Measurements from ENCODE around the gene RNASET2. TPM values are rescaled to one million over a fixed set of nuclear protein-coding genes. Genes with fewer than 3 reads are reported as not detected.

RNASET2 gene
- total RNA-seq, 4 donors from 2014 or later, result 57.9 to 115 (median 103) TPM

DNA sequence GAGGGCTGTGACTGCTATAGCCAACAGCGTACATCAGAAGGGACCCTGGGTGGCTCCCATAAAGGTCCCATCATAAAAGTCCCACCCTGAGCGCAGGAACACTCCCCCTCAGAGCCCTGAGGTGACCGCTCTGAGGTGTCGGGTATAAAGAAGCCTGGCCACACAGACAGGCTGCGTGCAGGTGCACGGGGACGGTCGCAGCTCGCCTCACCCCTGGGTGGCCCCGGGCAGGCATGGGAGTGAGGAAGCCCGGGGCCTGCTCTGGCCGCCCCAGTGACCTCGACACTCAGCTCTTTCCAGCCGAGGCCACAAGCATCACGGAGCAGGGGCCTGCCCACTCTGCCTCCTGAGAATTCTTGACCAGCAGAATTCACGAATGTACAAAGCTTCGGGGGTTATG, 14.4 kb upstream of the RNASET2 start:
- 72 to 94% methylated on average over 12 to 17 of the region's 17 CpGs for WGBS, 2 donors
- DNase-seq (ENCODE audit: low spot score in 2 of 2), result no peak
- peaks cover 0 to 3% (median 0%) of the 10 kb centered on the region in 3 donors for H3K36me3 ChIP-seq
- TF ChIP-seq, protein P1, sequence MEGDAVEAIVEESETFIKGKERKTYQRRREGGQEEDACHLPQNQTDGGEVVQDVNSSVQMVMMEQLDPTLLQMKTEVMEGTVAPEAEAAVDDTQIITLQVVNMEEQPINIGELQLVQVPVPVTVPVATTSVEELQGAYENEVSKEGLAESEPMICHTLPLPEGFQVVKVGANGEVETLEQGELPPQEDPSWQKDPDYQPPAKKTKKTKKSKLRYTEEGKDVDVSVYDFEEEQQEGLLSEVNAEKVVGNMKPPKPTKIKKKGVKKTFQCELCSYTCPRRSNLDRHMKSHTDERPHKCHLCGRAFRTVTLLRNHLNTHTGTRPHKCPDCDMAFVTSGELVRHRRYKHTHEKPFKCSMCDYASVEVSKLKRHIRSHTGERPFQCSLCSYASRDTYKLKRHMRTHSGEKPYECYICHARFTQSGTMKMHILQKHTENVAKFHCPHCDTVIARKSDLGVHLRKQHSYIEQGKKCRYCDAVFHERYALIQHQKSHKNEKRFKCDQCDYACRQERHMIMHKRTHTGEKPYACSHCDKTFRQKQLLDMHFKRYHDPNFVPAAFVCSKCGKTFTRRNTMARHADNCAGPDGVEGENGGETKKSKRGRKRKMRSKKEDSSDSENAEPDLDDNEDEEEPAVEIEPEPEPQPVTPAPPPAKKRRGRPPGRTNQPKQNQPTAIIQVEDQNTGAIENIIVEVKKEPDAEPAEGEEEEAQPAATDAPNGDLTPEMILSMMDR (IDR thresholded peaks at IDR 0.05), result no peak
- TF ChIP-seq EP300 (IDR thresholded peaks at IDR 0.05) (no peak), POLR2A (IDR thresholded peaks at IDR 0.05) (no peak)
- H3K4me3 ChIP-seq, result no peak overlapping the region
- H3K27me3 ChIP-seq, result no peaks in the 10 kb centered on the region
- H3K27ac ChIP-seq, result no peak overlapping the region
- H3K9me3 ChIP-seq, result no peaks in the 10 kb centered on the region
- H3K4me1 ChIP-seq, result no peaks in the 10 kb centered on the region

DNA sequence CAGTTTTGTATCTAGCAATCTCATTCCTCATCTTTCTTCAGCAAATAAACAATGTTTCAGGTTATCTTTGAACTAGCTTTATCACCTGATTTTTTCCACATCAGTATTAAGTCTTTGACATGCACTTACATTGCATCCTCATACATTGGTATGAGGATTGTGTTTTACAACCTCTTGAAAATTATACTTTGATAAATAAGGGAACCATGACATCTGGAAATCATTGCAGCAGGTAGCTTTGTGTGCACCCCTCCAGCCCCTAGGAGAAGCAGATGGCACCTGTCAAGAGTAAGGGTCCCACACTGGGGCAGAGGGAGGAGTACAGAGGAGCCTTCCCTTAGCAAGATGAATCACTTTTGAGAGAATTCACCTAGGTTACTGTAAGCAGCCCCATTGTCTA, 13.7 kb upstream of the RNASET2 start:
- no peak for DNase-seq (ENCODE audit: low spot score in 2 of 2)
- H3K27ac ChIP-seq, result no peak overlapping the region

DNA sequence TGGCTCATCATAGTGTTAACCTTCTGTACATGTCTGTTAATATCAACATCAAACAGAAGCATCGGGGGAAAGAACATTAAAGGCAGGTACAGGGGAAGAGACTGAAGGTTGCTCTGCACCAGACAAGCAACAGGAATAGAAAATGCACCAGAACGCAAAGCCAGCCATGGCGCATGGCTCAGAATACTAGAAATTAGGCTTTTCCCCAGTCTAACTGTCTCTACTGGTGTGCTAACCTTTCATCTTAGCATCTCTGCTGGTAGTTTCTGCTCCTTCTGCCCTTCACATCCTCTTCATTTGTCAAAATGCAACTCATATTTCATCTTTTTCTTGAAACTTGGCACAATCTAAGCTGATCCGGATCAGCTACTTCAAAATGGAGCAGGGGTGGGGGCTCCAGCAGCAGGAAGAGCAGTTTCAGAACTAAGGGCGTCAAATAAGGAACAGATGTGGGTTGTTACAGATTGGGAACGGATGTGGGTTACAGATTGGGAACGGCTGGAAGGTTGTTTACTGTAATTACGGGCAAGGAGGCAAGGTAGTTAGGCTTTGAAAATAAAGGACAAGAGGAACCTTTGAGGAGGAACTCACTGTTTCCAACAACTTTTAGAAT, 13.1 kb upstream of the RNASET2 start:
- DNase-seq (ENCODE audit: low spot score in 2 of 2), result no peak
- Histone ChIP-seq H3K9me3 (no peaks in the 10 kb centered on the region), H3K27ac (no peak overlapping the region), H3K27me3 (no peaks in the 10 kb centered on the region), H3K4me1 (no peaks in the 10 kb centered on the region), H3K36me3 (peaks cover 0 to 3% (median 0%) of the 10 kb centered on the region in 3 donors), H3K4me3 (no peak overlapping the region)
- TF ChIP-seq EP300 (IDR thresholded peaks at IDR 0.05), result no peak
- no peak for TF ChIP-seq POLR2A (IDR thresholded peaks at IDR 0.05)
- TF ChIP-seq, protein P1 (IDR thresholded peaks at IDR 0.05), result no peak
- 62 to 70% methylated on average over 8 of the region's 8 CpGs for WGBS, 2 donors

More for the DNA sequence above, 13.7 kb upstream of the RNASET2 start:
- peaks cover 0 to 3% (median 0%) of the 10 kb centered on the region in 3 donors for H3K36me3 ChIP-seq
- H3K27me3 ChIP-seq, result no peaks in the 10 kb centered on the region
- H3K9me3 ChIP-seq, result no peaks in the 10 kb centered on the region
- H3K4me1 ChIP-seq, result no peaks in the 10 kb centered on the region
- TF ChIP-seq, protein P1 (IDR thresholded peaks at IDR 0.05), result no peak
- no peak for TF ChIP-seq POLR2A (IDR thresholded peaks at IDR 0.05)
- no peak for TF ChIP-seq EP300 (IDR thresholded peaks at IDR 0.05)
- H3K4me3 ChIP-seq, result no peak overlapping the region

DNA sequence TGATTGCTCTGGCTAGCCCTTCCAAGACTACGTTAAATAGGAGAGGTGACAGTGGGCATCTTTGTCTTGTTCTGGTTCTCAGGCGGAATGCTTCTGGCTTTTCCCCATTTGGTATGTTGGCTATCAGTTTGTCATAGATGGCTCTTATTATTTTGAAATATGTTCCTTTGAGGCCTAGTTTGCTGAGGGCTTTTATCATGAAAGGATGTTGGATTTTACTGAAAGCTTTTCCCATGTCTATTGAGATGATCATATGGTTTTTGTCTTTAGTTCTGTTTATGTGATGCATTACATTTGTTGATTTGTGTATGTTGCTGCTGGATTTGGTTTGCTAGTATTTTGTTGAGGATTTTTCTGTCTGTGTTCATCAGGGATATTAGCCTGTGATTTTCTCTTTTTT, 9.9 kb upstream of the RNASET2 start:
- no peak for TF ChIP-seq POLR2A (IDR thresholded peaks at IDR 0.05)
- no peak for TF ChIP-seq EP300 (IDR thresholded peaks at IDR 0.05)
- TF ChIP-seq, protein P1 (IDR thresholded peaks at IDR 0.05), result no peak
- no peak for DNase-seq (ENCODE audit: low spot score in 2 of 2)
- Histone ChIP-seq H3K27ac (no peak overlapping the region), H3K36me3 (peaks cover 0 to 3% (median 0%) of the 10 kb centered on the region in 3 donors), H3K27me3 (no peaks in the 10 kb centered on the region), H3K4me1 (no peaks in the 10 kb centered on the region), H3K4me3 (no peak overlapping the region), H3K9me3 (no peaks in the 10 kb centered on the region)
- 96 to 100% methylated on average over 2 of the region's 2 CpGs for WGBS, 2 donors

DNA sequence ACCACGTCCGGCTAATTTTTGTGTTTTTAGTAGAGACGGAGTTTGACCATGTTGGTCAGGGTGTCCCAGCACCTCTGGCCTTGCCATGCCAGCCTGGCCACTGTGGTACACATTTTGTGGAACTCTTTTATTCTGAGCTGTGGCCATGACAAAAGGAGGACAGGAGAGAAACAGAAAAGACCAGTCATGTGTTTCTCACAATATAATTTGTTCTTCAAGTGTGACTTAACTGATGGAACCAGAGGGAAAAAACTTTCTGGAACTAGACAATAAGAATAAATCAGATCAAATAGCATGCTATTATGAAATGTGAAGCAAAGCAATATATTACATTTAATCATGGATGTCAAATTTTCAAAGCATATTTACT, 4.2 kb upstream of the RNASET2 start:
- 90 to 91% methylated on average over 3 of the region's 3 CpGs for whole genome bisulfite sequencing, 2 donors

More for the DNA sequence above, 4.2 kb upstream of the RNASET2 start:
- no peak for TF ChIP-seq EP300 (IDR thresholded peaks at IDR 0.05)
- TF ChIP-seq, protein P1 (IDR thresholded peaks at IDR 0.05), result no peak
- TF ChIP-seq POLR2A (IDR thresholded peaks at IDR 0.05), result no peak
- Histone ChIP-seq H3K9me3 (no peaks in the 10 kb centered on the region), H3K27me3 (no peaks in the 10 kb centered on the region), H3K4me1 (peaks cover 0 to 17% (median 13%) of the 10 kb centered on the region in 4 donors), H3K27ac (no peak overlapping the region), H3K4me3 (no peak overlapping the region), H3K36me3 (no peaks in the 10 kb centered on the region)
- DNase-seq (ENCODE audit: low spot score in 2 of 2), result no peak
